H9 (cell line): Measurements from ENCODE around the gene TMEM208. TPM values are rescaled to one million over a fixed set of nuclear protein-coding genes. Genes with fewer than 3 reads are reported as not detected.

Experiments used
- DNase-seq: peaks from one replicate; pipeline ENCODE4 v3.0.0-alpha.2; 2017
- H2AFZ ChIP-seq: one replicate; pipeline ENCODE4 v1.6.1; 2013; ENCODE audit warnings: mild to moderate bottlenecking, low read length, control low read depth, moderate library complexity
- H2AK5ac ChIP-seq: 2 replicates; pipeline ENCODE4 v1.6.1; 2013; ENCODE audit warnings: low read length, control low read depth, mixed read lengths; ENCODE audit not compliant: insufficient read length
- H2BK120ac ChIP-seq: one replicate; pipeline ENCODE4 v1.6.1; 2013; ENCODE audit warnings: low read depth, mild to moderate bottlenecking, low read length, control low read depth, inconsistent platforms; ENCODE audit not compliant: poor library complexity, severe bottlenecking
- H2BK12ac ChIP-seq: 2 replicates; pipeline ENCODE4 v1.6.1; 2013; ENCODE audit warnings: low read length, control low read depth, mixed read lengths, low read depth; ENCODE audit not compliant: insufficient read length
- H2BK15ac ChIP-seq: 2 replicates; pipeline ENCODE4 v1.6.1; 2013; ENCODE audit warnings: low read depth, low read length, control low read depth
- H2BK20ac ChIP-seq: one replicate; pipeline ENCODE4 v1.6.1; 2013; ENCODE audit warnings: low read depth, mild to moderate bottlenecking, low read length, control low read depth, inconsistent platforms; ENCODE audit not compliant: poor library complexity, severe bottlenecking
- H2BK5ac ChIP-seq: 2 replicates; pipeline ENCODE4 v1.6.1; 2013; ENCODE audit warnings: low read length, control low read depth, mixed read lengths; ENCODE audit not compliant: insufficient read length
- H3K14ac ChIP-seq: 2 replicates; pipeline ENCODE4 v1.6.1; 2013; ENCODE audit warnings: low read length, control low read depth; ENCODE audit not compliant: insufficient read depth
- H3K18ac ChIP-seq: 2 replicates; pipeline ENCODE4 v1.6.1; 2013; ENCODE audit warnings: low read depth, mild to moderate bottlenecking, mixed read lengths, low read length, control low read depth; ENCODE audit not compliant: insufficient read length
- H3K23ac ChIP-seq: 2 replicates; pipeline ENCODE4 v1.6.1; 2013; ENCODE audit warnings: low read length, control low read depth, mixed read lengths, low read depth; ENCODE audit not compliant: insufficient read length
- H3K23me2 ChIP-seq: 2 replicates; pipeline ENCODE4 v1.6.1; 2013; ENCODE audit warnings: low read depth, mild to moderate bottlenecking, mixed read lengths, low read length, control low read depth; ENCODE audit not compliant: insufficient read length, poor library complexity, severe bottlenecking
- H3K27ac ChIP-seq: 2 replicates; pipeline ENCODE4 v1.5.1; 2013; ENCODE audit warnings: low read length, control low read depth, mixed read lengths, low read depth; ENCODE audit not compliant: insufficient read length
- H3K27me3 ChIP-seq: 2 replicates; pipeline ENCODE4 v1.6.1; 2013; ENCODE audit warnings: low read length, control low read depth, inconsistent platforms; ENCODE audit not compliant: insufficient read depth
- H3K4ac ChIP-seq: 2 replicates; pipeline ENCODE4 v1.6.1; 2013; ENCODE audit warnings: low read depth, mild to moderate bottlenecking, control low read depth, inconsistent platforms, low read length, moderate library complexity
- H3K4me1 ChIP-seq: 2 replicates; pipeline ENCODE4 v1.6.1; 2013; ENCODE audit warnings: low read length, control low read depth, inconsistent platforms; ENCODE audit not compliant: insufficient read depth
- H3K4me2 ChIP-seq: 2 replicates; pipeline ENCODE4 v1.6.1; 2013; ENCODE audit warnings: low read length, control low read depth, mixed read lengths; ENCODE audit not compliant: insufficient read length, insufficient read depth
- H3K56ac ChIP-seq: 2 replicates; pipeline ENCODE4 v1.6.1; 2013; ENCODE audit warnings: low read depth, mild to moderate bottlenecking, mixed read lengths, low read length, control low read depth; ENCODE audit not compliant: insufficient read length
- H3K79me1 ChIP-seq: 2 replicates; pipeline ENCODE4 v1.6.1; 2013; ENCODE audit warnings: low read depth, mild to moderate bottlenecking, moderate library complexity, low read length, control low read depth, inconsistent platforms; ENCODE audit not compliant: insufficient read depth, poor library complexity, severe bottlenecking
- H3K79me2 ChIP-seq: 2 replicates; pipeline ENCODE4 v1.6.1; 2013; ENCODE audit warnings: low read length, control low read depth, inconsistent platforms; ENCODE audit not compliant: insufficient read depth
- H3K9ac ChIP-seq: 2 replicates; pipeline ENCODE4 v1.6.1; 2013; ENCODE audit warnings: low read length, control low read depth, mixed read lengths; ENCODE audit not compliant: insufficient read length; ENCODE audit errors: extremely low read depth
- H3K9me3 ChIP-seq: one replicate; pipeline ENCODE4 v1.6.1; 2013; ENCODE audit warnings: low read depth, low read length, inconsistent platforms; ENCODE audit not compliant: control insufficient read depth
- H3T11ph ChIP-seq: one replicate; pipeline ENCODE4 v1.6.1; 2013; ENCODE audit warnings: mild to moderate bottlenecking, low read length, control low read depth, inconsistent platforms
- H4K20me1 ChIP-seq: one replicate; pipeline ENCODE4 v1.6.1; 2013; ENCODE audit not compliant: control insufficient read depth, insufficient read length, insufficient read depth
- H4K5ac ChIP-seq: 2 replicates; pipeline ENCODE4 v1.6.1; 2013; ENCODE audit warnings: low read depth, mild to moderate bottlenecking, mixed read lengths, low read length, control low read depth; ENCODE audit not compliant: insufficient read length
- H4K8ac ChIP-seq: replicated peaks from 2 replicates; pipeline ENCODE4 v1.6.1; 2013; ENCODE audit warnings: low read length, control low read depth, mixed read lengths, low read depth; ENCODE audit not compliant: insufficient read length
- H4K91ac ChIP-seq: 2 replicates; pipeline ENCODE4 v1.6.1; 2013; ENCODE audit warnings: low read depth, mild to moderate bottlenecking, moderate library complexity, mixed read lengths, low read length, control low read depth; ENCODE audit not compliant: insufficient read length
- H3K27ac Mint-ChIP-seq, 3 experiments: 2 replicates in 2 of 3; 3 replicates in 1 of 3; pipeline ENCODE4 v1.8.0; 2020 to 2021; ENCODE audit warnings: mixed read lengths in 3 of 3, mild to moderate bottlenecking in 1 of 3, moderate library complexity in 1 of 3
- H3K27me3 Mint-ChIP-seq: 2 replicates; pipeline ENCODE4 v1.8.0; 2021; ENCODE audit warnings: low read depth, mild to moderate bottlenecking, moderate library complexity, mixed read lengths
- H3K36me3 Mint-ChIP-seq, 3 experiments: 2 replicates in 2 of 3; 3 replicates in 1 of 3; pipeline ENCODE4 v1.8.0; 2020 to 2021; ENCODE audit warnings: low read depth in 3 of 3, mixed read lengths in 3 of 3; ENCODE audit not compliant: insufficient read depth in 1 of 3
- H3K4me1 Mint-ChIP-seq, 2 experiments: 2 replicates each; pipeline ENCODE4 v1.8.0; 2020; ENCODE audit warnings: mixed read lengths in 2 of 2
- H3K4me3 Mint-ChIP-seq, 2 experiments: 2 replicates in 1 of 2; 3 replicates in 1 of 2; pipeline ENCODE4 v1.8.0; 2020 to 2021; ENCODE audit warnings: mild to moderate bottlenecking in 2 of 2, mixed read lengths in 2 of 2, moderate library complexity in 1 of 2
- H3K9me3 Mint-ChIP-seq, 2 experiments: 2 replicates in 1 of 2; 3 replicates in 1 of 2; pipeline ENCODE4 v1.8.0; 2020; ENCODE audit warnings: mild to moderate bottlenecking in 2 of 2, mixed read lengths in 2 of 2, moderate library complexity in 1 of 2
- CTCF ChIP-seq: fragments of 200-600 bp; sonication (generic); conservative IDR thresholded peaks from 3 replicates; pipeline ENCODE4 v1.8.0; 2021; ENCODE audit warnings: antibody characterized with exemption, mild to moderate bottlenecking
- WGBS: extraction: QIAGEN DNeasy Blood & Tissue Kit; methylation state at CpG from one replicate; pipeline ENCODE4 v1.1.7; 2013; ENCODE audit warnings: missing lambda C conversion rate, low lambda C conversion rate, mixed read lengths; ENCODE audit not compliant: insufficient read length; ENCODE audit errors: extremely low coverage; 5-methylcytosine and 5-hydroxymethylcytosine counted together
- total RNA-seq: library from RNA; stranded (reverse); gene quantifications from 2 replicates; pipeline ENCODE4 v1.2.1, GENCODE V29; 2021

Gene TMEM208
- total RNA-seq, 1 experiment from 2014 or later, result 42.6 TPM

- Histone ChIP-seq H3K4me1 (no peaks in the 10 kb centered on the region), H2AFZ (no peak overlapping the region), H3K23ac (no peak overlapping the region), H3K27ac (no peak overlapping the region), H2BK15ac (no peak overlapping the region), H3K27me3 (no peaks in the 10 kb centered on the region), H2BK5ac (no peak overlapping the region), H3K4ac (no peak overlapping the region), H3T11ph (no peak overlapping the region), H3K9me3 (no peaks in the 10 kb centered on the region), H3K14ac (no peak overlapping the region), H2BK20ac (no peak overlapping the region), H3K79me1 (no peaks in the 10 kb centered on the region), H3K4me2 (no peak overlapping the region), H3K56ac (no peak overlapping the region), H2BK12ac (no peak overlapping the region), H4K5ac (no peak overlapping the region), H3K79me2 (no peaks in the 10 kb centered on the region), H4K91ac (no peak overlapping the region), H3K23me2 (no peaks in the 10 kb centered on the region), H4K20me1 (no peaks in the 10 kb centered on the region), H2AK5ac (no peak overlapping the region), H4K8ac (no peak overlapping the region), H3K18ac (no peak overlapping the region), H3K9ac (no peak overlapping the region), H2BK120ac (no peak overlapping the region)
- no peaks in the 10 kb centered on the region for H3K4me1 Mint-ChIP-seq
- H3K4me3 Mint-ChIP-seq, result no peak overlapping the region; a peak in 1 of 5 replicates
- no peak for TF ChIP-seq CTCF
- H3K27ac Mint-ChIP-seq, result no peak overlapping the region
- peak; percentile 24 for DNase-seq
- H3K27me3 Mint-ChIP-seq, result peaks cover 15% of the 10 kb centered on the region
- no peaks in the 10 kb centered on the region for H3K9me3 Mint-ChIP-seq
- WGBS, result no CpG with 5 or more reads among the region's 12 CpGs
- peaks cover 0 to 17% (median 0%) of the 10 kb centered on the region in 3 experiments; a peak in 3 of 7 replicates for H3K36me3 Mint-ChIP-seq
These were observed 32.8 kb downstream of the TMEM208 start for GRCh38 chr16:67259705-67260104.
